HG03378 (cell line): ENCODE measurements around the gene NGF.

Experiments
- ATAC-seq: cut with Tn5 transposase; IDR thresholded peaks from one replicate; pipeline ENCODE4 v1.9.1; 2021; ENCODE audit warnings: mild to moderate bottlenecking, moderate library complexity; ENCODE audit not compliant: unreplicated experiment

The NGF gene

DNA sequence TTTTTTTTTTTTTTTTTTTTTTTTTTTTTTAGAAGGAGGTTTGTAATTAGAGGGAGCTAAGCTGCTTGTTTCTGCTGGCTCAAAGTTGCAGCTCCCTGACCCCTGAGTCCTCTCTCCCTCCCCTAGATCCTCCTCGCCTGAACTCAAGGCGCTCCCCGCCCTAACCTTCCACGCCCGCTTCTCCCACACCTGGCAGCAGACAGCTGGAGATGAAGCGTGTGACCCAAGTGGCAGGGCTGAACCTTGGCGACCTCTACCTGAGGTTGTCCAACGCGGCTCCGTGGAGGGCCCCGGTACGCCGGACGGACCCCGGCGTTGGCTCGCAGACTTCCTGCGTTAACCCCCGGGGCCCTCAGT is 795 bp downstream of the NGF start:
- no peak for ATAC-seq

DNA sequence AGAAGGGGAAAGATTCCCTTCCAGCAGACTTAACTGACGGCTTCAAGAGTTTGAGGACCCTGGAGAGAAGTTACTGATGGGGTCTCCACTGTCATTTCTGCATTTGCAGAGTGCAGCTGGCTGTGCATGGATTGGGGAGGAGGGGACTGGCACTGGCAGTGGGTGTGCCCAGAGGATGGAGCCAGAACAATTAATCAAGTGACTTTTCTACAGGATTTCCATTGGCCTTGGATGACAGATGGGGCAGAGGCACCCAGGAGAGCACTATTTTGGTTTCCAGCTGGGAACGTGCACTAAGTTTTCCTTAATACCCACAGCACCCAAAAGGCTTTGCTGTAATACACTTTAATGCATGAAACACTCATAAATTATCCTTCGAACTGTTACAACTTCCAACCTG is 1.3 kb downstream of the NGF start:
- no peak for ATAC-seq

GRCh38 chr1:115332813-115333608 is 5.0 kb downstream of the NGF start:
- no peak for ATAC-seq

DNA sequence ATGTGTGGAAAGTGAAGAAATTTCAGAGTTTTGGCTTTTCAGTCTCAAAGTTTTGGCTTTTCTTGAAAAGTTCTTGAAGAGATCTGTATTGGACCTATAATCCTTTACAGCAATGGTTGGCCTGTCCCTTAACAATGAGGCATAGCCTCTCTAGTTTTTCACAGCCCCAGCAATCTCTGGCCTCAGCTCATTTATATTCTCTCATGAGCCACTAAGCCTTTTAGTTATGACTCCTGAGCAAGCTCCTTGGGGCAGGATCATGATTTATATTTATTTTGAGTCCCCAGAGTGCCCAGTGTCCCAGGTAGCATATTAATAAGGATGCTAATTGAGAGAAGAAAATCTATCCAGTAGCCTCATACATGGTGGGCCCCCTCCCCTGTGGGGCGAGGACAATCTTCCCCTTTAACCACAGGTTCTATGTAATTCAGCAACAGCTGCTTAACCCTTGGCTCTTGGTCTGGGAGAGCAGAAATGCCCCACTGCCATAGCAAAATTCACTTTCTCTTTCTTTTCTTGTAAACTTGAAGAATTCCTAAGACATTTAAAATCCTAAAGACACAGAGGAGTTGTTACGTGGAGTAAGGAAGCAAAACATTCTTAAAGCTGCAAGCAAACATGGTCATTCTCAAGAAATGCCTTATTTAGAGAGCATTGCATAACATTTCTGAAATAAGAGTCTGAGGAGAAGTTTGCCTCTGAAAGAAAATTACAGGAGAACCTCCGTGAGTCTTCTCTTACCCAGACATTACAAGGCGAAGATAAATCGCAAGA is 6.3 kb downstream of the NGF start:
- no peak for ATAC-seq

GRCh38 chr1:115330480-115331013 is 7.5 kb downstream of the NGF start:
- ATAC-seq = no peak

DNA sequence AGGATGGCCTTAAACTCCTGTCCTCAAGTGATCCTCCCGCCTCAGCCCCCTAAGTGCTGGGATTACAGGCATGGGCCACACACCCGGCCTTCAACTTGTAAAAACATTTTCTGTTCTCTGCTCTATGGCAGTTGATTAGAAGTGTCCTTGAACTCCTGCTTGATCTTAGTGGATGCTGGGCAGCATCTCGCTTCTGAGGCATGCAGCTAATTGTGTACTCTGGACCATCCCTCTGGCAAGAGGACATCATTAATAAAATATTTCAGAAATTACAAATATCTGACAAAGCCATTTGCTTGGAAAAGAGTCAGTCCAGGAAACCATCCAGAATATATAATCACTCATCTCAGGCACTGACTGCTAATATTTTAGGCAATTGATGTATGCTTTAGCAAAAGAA is 8.1 kb downstream of the NGF start:
- ATAC-seq = no peak

GRCh38 chr1:115327270-115327669 is 10.8 kb downstream of the NGF start:
- ATAC-seq = no peak

GRCh38 chr1:115326419-115326818 is 11.6 kb downstream of the NGF start:
- ATAC-seq = no peak

GRCh38 chr1:115325874-115326273 is 12.2 kb downstream of the NGF start:
- ATAC-seq = no peak

DNA sequence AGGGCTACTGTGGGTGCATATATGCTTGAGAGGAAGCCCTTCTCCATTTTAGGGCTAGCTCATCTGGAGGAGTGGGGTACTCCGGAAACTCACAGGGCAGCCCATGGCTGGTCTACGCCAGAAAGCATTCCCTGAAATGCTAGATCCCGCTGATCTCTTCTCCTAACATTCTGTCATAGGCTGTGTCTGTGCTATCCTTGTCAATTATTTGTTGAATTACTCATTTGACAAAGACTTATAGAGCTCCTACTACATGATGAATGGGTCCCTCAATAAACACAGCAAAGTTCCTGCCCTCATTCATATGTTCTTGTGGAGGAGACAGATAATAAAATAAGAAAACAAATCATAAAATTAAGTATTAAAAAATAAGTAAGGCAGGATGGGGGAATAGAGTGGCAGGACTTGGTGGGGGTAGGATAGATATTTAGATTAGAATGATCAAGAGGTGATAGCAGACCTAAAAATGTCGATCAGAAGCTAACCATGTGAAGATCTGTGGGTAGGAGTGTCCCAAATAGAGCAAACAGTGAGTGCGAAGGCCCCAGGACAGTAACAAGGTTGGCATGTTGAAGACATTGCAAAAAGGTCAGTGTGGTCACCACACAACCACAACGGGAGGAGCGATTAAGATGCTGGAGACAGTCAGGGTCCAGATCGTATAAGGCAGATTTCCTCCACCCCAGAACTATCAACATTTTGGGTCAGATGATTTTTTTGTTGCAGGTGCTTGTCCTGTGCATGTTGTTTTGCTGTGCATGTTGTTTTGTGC is 13.2 kb downstream of the NGF start:
- no peak for ATAC-seq

- ATAC-seq = no peak
These were observed 14.6 kb downstream of the NGF start for GRCh38 chr1:115323366-115324004.

DNA sequence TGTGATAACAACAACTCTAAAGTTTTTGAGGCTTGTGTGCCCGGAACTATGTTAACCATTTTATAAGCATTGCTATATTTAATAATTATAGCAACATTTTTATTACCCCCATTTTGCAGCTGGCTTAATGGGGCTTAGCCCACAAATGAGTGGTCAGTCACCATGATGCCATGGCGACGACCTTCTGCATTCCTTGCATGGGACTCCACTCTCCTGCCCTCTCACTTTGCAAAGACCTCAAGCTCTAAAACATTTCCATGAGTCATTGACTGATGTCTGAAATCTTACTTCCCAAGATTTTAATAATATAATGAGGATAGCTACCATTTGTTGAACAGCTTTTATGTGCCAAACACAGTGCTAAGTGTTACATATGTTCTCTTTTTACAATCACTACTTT is 15.4 kb downstream of the NGF start:
- ATAC-seq = no peak

DNA sequence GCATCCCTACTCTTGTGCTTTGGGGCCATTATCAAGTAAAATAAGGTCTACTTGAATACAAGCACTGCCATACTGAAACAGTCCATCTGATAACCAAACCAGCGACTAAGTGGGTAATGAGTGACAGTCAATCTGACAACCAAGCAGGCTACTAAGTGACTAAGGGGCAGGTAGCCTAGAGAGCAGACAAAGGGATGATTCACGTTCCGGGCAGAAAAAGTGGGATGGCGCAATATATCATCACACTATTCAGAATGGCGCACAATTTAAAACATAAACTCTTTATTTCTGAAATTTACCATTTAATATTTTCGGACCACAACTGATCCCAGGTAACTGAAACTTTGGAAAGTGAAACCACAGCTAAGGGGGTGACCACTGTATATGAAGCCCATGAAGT is 17.7 kb downstream of the NGF start:
- ATAC-seq = no peak

- ATAC-seq = no peak
These were observed 18.3 kb downstream of the NGF start for GRCh38 chr1:115319706-115320105.

DNA sequence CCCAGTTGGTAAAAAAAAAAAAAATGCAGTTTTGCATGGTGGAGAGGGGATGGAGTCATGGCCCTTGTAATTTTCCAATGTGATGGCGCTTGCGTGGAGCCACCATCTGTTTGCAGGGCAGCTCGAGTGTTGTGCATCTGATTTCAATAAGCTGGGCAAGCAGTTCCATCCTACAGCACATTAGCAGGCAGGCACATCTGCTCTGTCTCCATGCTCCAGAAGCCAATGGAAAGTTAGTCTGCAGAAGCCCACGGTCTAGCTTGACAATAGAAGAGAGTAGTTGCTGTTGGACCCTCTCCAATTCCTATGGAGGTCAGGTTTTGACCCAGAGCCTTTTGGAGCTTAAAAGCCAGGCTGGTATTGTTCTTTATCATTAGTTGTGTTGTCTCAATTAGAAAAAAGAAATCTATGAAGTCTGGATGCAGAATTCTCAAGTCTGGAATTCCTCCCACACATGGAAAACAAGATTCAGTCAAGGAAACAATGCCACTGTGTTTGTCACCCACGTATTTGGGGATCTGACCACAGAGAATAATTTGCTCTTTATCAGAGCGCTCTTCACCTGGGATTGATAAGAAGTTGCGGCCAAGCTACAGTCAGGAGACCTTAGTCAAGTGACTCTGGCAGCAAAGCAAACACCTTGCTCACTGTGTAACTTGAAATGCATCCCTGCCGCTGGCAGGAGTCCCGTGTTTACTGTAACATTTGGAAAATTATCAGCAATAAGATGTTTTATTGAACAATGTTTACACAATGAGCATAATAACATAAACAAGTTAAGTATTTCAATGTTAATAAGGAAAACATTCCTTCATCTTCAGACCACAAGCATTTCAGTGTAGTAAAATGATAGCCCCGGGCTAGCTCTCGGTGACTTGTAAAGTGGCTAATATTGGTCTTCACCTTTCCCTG is 20.7 kb downstream of the NGF start:
- ATAC-seq = no peak

GRCh38 chr1:115314765-115315164 is 23.3 kb downstream of the NGF start:
- ATAC-seq = no peak

- ATAC-seq = no peak
These were observed 24.0 kb downstream of the NGF start for GRCh38 chr1:115314092-115314491.

GRCh38 chr1:115313182-115313581 is 24.9 kb downstream of the NGF start:
- no peak for ATAC-seq

DNA sequence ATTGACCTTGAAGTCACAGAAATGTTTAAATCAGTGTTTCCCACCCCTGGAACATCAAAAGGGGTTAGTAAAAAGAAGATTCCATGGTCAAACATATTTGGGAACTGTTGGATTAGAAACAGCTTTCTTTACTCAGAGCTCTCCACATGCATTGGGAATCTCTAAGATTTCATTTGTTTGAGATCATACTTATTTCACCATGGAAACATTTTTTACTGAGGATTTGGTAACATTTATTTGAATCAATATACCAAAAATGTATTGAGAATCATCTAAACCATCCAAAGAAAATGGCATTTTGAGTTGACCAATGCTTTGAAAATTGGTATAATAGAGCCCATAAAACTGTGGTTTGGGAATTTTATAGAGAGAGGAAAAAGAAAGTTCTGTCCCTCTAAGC is 25.3 kb downstream of the NGF start:
- no peak for ATAC-seq

DNA sequence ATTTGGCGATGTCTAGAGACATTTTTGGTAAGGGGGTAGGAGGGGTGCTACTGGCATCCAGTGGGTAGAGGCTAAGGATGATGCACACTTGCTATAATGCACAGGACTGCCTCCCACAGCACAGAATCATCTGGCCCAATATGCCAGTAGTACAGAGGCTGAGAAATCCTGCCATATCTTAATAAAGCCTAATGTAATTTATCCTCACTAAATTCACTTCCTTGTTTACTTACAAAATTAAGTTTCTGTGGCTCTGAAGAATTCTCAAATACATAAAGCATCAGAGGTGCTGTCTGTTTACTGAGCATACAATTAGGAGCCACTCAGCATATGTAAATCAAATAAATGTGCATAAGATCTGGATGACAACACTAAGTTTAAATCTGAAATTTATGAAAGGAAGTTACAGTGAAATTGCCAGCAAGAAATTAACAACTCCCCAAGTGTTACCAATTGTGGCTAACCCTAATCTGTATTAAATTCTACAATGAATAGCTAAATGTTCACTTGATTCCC is 26.5 kb downstream of the NGF start:
- no peak for ATAC-seq
